Esophagus squamous epithelium (tissue), 5 donors: Measurements from ENCODE around the gene MUC15. TPM values are rescaled to one million over a fixed set of nuclear protein-coding genes. Genes with fewer than 3 reads are reported as not detected.

Source experiments
- DNase-seq: peaks from one replicate; lab custom pipeline; 2025; lab: John Stamatoyannopoulos, UW
- H3K27ac ChIP-seq, 4 donors: fragments of 200-600 bp; sonication (generic); one replicate each; pipeline ENCODE4 v1.5.1; 2016 to 2019; ENCODE audit warnings: mild to moderate bottlenecking in 1 of 4
- H3K27me3 ChIP-seq, 4 donors: fragments of 200-600 bp; sonication (generic); 1 replicate in 3 of 4; 2 replicates in 1 of 4; pipeline versions ENCODE4 v1.5.1 to v1.6.0; 2017 to 2021; ENCODE audit warnings: antibody characterized with exemption in 1 of 4
- H3K36me3 ChIP-seq, 3 donors: fragments of 200-600 bp; sonication (generic); one replicate each; pipeline ENCODE4 v1.5.1; 2016 to 2019
- H3K4me1 ChIP-seq, 3 donors: fragments of 200-600 bp; sonication (generic); one replicate each; pipeline ENCODE4 v1.5.1; 2017 to 2019
- H3K4me3 ChIP-seq, 4 donors: fragments of 200-600 bp; sonication (generic); 1 replicate in 3 of 4; 2 replicates in 1 of 4; pipeline ENCODE4 v1.5.1; 2016 to 2019; ENCODE audit warnings: mild to moderate bottlenecking in 2 of 4, moderate library complexity in 1 of 4
- H3K9me3 ChIP-seq, 3 donors: fragments of 200-600 bp; sonication (generic); one replicate each; pipeline ENCODE4 v1.5.1; 2016 to 2019
- CTCF ChIP-seq, 6 experiments: fragments of 450-650 bp in 4 of 6; fragments of 200-600 bp in 2 of 6; sonication (generic) in 2 of 6; IDR thresholded peaks; one replicate each; pipeline ENCODE4 v1.5.1; 2016 to 2019; ENCODE audit warnings: antibody characterized with exemption in 6 of 6, mild to moderate bottlenecking in 4 of 6, moderate library complexity in 4 of 6
- POLR2A ChIP-seq, 4 donors: fragments of 450-650 bp; IDR thresholded peaks; one replicate each; pipeline ENCODE4 v1.6.1; 2017; ENCODE audit warnings: antibody characterized with exemption in 4 of 4, mild to moderate bottlenecking in 4 of 4, moderate library complexity in 3 of 4
- WGBS, 2 donors: methylation state at CpG; one replicate each; pipeline ENCODE4 v1.1.5; 2018; 5-methylcytosine and 5-hydroxymethylcytosine counted together
- intact Hi-C: fragments of 100-400 bp; cut with DNase I; formaldehyde crosslinking; loops from one replicate; pipeline ENCODE4 v1.15.0; 2022
- total RNA-seq, 4 donors: library from RNA; depleted of rRNA; stranded (reverse); fragments of >200 nt; gene quantifications; one replicate each; pipeline ENCODE4 v1.1.0, GENCODE V29; 2016
- donor health status: DM: yes; HTN: yes; CAD: no.

MUC15 gene
- total RNA-seq, 4 donors from 2014 or later = 14.7 to 30.6 (median 22.4) TPM

GRCh38 chr11:26583550-26583949 lies 11.5 kb upstream of the MUC15 start:
- intact Hi-C loops = no loop called here
- 52 to 60% methylated on average over 3 of the region's 3 CpGs for WGBS, 2 donors
- Histone ChIP-seq H3K27ac (peak overlapping the region in 1 of 4 donors; percentile 57), H3K27me3 (no peaks in the 10 kb centered on the region), H3K9me3 (no peaks in the 10 kb centered on the region), H3K4me3 (no peak overlapping the region), H3K4me1 (peaks cover 0 to 38% (median 3%) of the 10 kb centered on the region in 3 donors), H3K36me3 (no peaks in the 10 kb centered on the region)
- TF ChIP-seq CTCF (IDR thresholded peaks at IDR 0.05) (no peak), POLR2A (IDR thresholded peaks at IDR 0.05) (no peak)
- no peak for DNase-seq

DNA sequence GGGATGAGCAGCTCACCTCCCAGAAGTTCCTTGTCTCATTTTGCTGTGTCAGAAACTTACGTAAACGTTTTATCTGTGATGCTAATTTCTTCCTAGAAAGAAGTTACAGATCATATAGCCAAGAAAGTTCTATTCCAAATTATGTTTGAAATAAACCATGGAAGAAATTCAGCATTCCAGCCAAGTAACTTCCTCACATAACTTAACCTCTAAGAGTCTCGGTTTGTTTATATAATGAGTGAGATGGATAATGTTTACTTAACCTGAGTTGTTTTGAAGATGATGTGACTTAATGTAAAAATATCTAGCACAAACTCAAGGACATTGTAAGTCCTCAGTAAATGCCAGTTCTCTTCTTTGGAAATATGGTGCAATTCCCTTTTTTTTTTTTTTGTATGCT lies 8.9 kb upstream of the MUC15 start:
- H3K27ac ChIP-seq = no peak overlapping the region
- TF ChIP-seq CTCF (IDR thresholded peaks at IDR 0.05) (no peak), POLR2A (IDR thresholded peaks at IDR 0.05) (no peak)
- 44 to 51% methylated on average over 3 of the region's 3 CpGs for WGBS, 2 donors
- H3K36me3 ChIP-seq = no peaks in the 10 kb centered on the region
- H3K4me3 ChIP-seq = no peak overlapping the region
- H3K9me3 ChIP-seq = no peaks in the 10 kb centered on the region
- no peak for DNase-seq
- intact Hi-C loops = no loop called here
- no peaks in the 10 kb centered on the region for H3K27me3 ChIP-seq
- peaks cover 0 to 41% (median 3%) of the 10 kb centered on the region in 3 donors for H3K4me1 ChIP-seq

DNA sequence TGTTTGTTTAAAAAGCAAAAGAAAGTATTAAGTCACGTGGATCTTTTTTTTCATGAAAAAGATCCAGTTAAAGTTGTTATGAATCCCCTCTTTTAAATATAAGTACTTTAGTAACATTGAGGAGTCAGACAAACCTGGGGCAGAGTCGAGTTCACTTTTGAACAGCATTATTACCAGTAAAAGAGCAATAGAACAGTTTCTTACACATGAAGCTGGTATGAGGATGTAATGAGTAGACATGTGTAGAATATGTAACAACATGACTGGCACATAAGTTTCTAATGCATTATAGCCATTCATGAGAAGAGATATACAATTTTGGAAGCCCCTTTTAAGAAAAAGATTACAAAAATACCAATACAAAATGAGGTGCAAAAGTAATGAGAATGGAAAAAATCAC lies 7.6 kb upstream of the MUC15 start:
- H3K27ac ChIP-seq = peak overlapping the region in 2 of 4 donors; percentile 21 to 30
- no peak overlapping the region for H3K4me3 ChIP-seq
- no peaks in the 10 kb centered on the region for H3K36me3 ChIP-seq
- intact Hi-C loops = no loop called here
- no peak for DNase-seq
- peaks cover 0 to 42% (median 3%) of the 10 kb centered on the region in 3 donors for H3K4me1 ChIP-seq
- H3K27me3 ChIP-seq = no peaks in the 10 kb centered on the region
- no peaks in the 10 kb centered on the region for H3K9me3 ChIP-seq
- WGBS, 2 donors = 32 to 50% methylated on average over 2 of the region's 2 CpGs
- TF ChIP-seq POLR2A (IDR thresholded peaks at IDR 0.05) (no peak), CTCF (IDR thresholded peaks at IDR 0.05) (no peak)

DNA sequence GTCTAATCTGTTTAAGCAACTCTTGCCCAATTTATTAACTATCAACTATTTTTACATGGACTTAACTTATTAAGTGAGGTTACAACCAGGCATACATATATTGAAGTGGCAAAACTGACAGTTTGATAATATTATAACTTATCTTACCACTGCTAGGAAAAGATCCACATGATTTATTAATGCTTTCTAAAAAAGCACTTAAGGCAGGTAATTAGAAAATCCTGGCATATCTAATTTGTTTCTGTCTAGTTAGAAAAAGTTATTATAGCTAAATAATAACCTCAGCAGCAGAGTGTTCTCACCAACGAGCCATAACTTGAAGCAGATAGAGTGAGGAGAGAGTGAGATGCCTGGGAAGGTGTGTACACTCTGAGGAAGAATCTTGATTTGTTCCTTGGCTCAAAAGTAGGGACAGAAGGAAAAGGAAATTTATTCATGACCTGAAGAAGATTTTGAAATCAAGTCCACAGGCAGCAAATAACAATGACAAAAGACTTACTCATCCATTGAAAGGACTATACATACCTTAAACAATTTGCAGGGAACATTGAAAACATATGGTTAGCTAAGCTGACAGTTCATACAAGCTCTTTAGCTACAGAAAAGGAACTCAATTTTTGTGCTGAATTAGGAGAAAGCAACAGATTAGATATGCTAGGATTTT lies 7.1 kb upstream of the MUC15 start:
- WGBS, 2 donors = 25 to 33% methylated on average over 1 of the region's 1 CpG

More for the DNA sequence above, 7.1 kb upstream of the MUC15 start:
- Histone ChIP-seq H3K27ac (peak overlapping the region in 2 of 4 donors; percentile 21 to 30), H3K4me1 (peaks cover 0 to 36% (median 2%) of the 10 kb centered on the region in 3 donors), H3K27me3 (no peaks in the 10 kb centered on the region), H3K9me3 (no peaks in the 10 kb centered on the region), H3K36me3 (no peaks in the 10 kb centered on the region), H3K4me3 (no peak overlapping the region)
- intact Hi-C loops = no loop called here
- TF ChIP-seq POLR2A (IDR thresholded peaks at IDR 0.05) = no peak
- TF ChIP-seq CTCF (IDR thresholded peaks at IDR 0.05) = no peak
- no peak for DNase-seq
